ENCODE measurements around the gene CBFA2T2. TPM values are rescaled to one million over a fixed set of nuclear protein-coding genes. Genes with fewer than 3 reads are reported as not detected.
A peak's percentile ranks its signal among the peaks of the same experiment; 100 is the strongest.
"Not testable (repeated sequence)": the region's sequence is repeated elsewhere in the genome, so short reads cannot be mapped to it uniquely, and the experiment has no call there.

Gene CBFA2T2
- total RNA-seq, 4 donors from 2014 or later, result 16.7 to 22.5 (median 19.1) TPM

DNA sequence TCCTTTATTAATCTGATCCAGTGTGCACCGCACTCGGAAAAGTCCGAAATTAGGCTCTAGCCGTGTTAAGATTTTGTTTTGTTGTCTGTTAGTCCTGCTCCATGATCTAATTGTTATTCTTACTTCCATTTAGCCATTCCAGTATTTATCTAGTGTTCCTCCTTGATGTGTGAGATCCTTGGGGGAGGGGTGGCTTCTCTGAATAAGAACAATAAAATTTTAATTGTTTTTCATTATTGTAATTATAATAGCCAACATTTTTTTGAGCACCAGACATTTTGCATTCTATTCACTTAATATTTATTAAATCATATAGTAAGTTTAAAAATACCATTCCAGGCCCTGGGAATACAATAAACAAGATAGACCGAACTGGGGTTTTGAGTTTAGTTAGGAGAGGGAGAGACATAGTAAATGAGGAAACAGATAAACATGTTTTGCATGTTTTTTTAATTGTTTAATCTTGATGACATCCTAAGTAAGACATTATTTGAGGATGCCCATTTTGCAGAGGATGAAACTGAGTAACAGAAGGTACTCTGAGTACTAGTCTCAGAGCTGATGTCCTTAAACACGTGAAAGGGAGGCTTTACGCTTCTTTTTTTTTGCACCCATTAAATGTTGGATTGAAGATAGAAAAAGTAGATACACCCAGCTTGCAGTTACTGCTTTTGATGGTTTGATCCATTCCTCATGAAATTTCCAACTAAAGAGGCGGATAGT lies 1.2 kb downstream of the CBFA2T2 start:
- TF ChIP-seq EP300 (IDR thresholded peaks at IDR 0.05) (no peak), POLR2A (IDR thresholded peaks at IDR 0.05) (no peak)
- TF ChIP-seq, protein P1, sequence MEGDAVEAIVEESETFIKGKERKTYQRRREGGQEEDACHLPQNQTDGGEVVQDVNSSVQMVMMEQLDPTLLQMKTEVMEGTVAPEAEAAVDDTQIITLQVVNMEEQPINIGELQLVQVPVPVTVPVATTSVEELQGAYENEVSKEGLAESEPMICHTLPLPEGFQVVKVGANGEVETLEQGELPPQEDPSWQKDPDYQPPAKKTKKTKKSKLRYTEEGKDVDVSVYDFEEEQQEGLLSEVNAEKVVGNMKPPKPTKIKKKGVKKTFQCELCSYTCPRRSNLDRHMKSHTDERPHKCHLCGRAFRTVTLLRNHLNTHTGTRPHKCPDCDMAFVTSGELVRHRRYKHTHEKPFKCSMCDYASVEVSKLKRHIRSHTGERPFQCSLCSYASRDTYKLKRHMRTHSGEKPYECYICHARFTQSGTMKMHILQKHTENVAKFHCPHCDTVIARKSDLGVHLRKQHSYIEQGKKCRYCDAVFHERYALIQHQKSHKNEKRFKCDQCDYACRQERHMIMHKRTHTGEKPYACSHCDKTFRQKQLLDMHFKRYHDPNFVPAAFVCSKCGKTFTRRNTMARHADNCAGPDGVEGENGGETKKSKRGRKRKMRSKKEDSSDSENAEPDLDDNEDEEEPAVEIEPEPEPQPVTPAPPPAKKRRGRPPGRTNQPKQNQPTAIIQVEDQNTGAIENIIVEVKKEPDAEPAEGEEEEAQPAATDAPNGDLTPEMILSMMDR (IDR thresholded peaks at IDR 0.05), result no peak
- H3K4me1 ChIP-seq, result peaks cover 0 to 26% (median 12%) of the 10 kb centered on the region in 4 donors
- 37 to 47% methylated on average over 8 of the region's 8 CpGs for WGBS, 2 donors
- peak overlapping the region; percentile 72 to 91 (median 81) for H3K4me3 ChIP-seq
- H3K27me3 ChIP-seq, result no peaks in the 10 kb centered on the region
- no peaks in the 10 kb centered on the region for H3K9me3 ChIP-seq
- peak overlapping the region in 3 of 4 donors; percentile 94 to 98 (median 95) for H3K27ac ChIP-seq
- H3K36me3 ChIP-seq, result no peaks in the 10 kb centered on the region
- no peak for DNase-seq (ENCODE audit: low spot score in 2 of 2)

DNA sequence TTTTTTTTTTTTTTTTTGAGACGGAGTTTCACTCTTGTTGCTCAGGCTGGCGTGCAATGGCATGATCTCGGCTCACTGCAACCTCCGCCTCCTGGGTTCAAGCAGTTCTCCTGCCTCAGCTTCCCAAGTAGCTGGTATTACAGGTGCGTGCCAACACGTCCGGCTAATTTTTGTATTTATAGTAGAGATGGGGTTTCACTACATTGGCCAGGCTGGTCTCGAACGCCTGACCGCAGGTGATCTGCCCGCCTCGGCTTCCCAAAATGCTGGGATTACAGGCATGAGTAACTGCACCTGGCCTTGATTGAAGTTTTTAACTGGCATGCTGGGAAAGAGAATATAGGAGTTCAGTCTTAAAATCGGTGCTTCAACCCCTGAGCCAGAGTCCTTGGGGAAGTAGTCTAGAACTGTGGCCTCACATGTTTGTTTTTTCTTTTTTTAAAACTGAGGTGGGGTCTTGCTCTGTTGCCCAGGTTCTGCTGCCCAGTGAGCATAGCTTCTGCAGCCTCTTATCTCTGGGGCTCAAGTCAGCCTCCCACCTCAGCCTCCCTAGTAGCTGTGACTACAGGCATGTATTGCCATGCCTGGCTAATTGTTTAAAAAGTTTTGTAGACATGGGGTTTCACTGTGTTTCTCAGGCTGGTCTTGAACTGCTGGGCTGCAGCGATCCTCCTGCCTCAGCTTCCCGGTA lies 3.3 kb downstream of the CBFA2T2 start:
- 90 to 96% methylated on average over 15 of the region's 15 CpGs for WGBS, 2 donors

DNA sequence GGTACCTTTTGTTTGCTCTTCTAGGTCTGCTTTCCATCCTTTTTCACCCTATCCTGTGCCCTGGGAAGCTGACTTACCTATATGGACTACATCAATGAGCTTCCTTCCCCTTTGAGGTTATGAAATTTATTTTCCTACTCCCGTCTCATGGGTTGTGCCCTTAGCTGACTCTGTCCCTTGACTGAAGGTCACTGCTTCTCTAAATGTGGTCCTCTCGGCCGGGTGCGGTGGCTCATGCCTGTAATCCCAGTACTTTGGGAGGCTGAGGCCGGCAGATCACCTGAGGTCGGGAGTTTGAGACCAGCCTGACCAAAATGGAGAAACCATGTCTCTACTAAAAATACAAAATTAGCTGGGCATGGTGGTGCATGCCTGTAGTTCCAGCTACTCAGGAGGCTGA lies 6.9 kb downstream of the CBFA2T2 start:
- H3K36me3 ChIP-seq; H3K27ac ChIP-seq; H3K4me3 ChIP-seq; DNase-seq (ENCODE audit: low spot score in 2 of 2); H3K27me3 ChIP-seq; H3K9me3 ChIP-seq: not testable (repeated sequence)
- WGBS, 2 donors, result 84 to 92% methylated on average over 6 of the region's 6 CpGs
- H3K4me1 ChIP-seq, result peaks cover 0 to 15% (median 0%) of the 10 kb centered on the region in 4 donors

More for the DNA sequence above, 3.3 kb downstream of the CBFA2T2 start:
- Histone ChIP-seq H3K27me3 (no peaks in the 10 kb centered on the region), H3K4me3 (no peak overlapping the region), H3K9me3 (no peaks in the 10 kb centered on the region), H3K36me3 (no peaks in the 10 kb centered on the region), H3K4me1 (peaks cover 0 to 26% (median 12%) of the 10 kb centered on the region in 4 donors), H3K27ac (no peak overlapping the region)
- TF ChIP-seq EP300 (IDR thresholded peaks at IDR 0.05), result no peak
- no peak for TF ChIP-seq POLR2A (IDR thresholded peaks at IDR 0.05)
- TF ChIP-seq, protein P1 (IDR thresholded peaks at IDR 0.05), result no peak
- DNase-seq (ENCODE audit: low spot score in 2 of 2), result no peak

DNA sequence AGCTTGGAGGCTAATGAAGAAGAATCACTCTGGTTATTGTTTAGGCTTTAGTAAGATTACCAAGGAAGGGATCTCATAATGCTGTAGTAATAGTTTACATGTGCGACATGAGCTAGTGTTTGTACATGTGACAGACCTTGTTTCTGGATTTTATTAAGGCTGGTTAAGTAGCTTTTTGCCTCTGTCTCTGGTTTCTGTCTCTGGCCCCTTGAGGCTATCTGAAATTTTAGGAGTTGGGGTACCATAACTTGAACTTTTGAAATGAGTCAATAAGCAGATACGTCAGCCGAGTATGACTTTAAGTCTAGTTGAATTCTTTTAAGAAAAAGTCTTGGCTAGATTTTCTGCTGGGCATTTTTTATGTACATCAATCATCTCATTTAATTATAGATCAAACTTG lies 9.5 kb downstream of the CBFA2T2 start:
- H3K4me3 ChIP-seq, result no peak overlapping the region
- no peaks in the 10 kb centered on the region for H3K9me3 ChIP-seq
- no peak overlapping the region for H3K27ac ChIP-seq
- no peaks in the 10 kb centered on the region for H3K36me3 ChIP-seq
- 79 to 88% methylated on average over 3 of the region's 3 CpGs for WGBS, 2 donors
- no peaks in the 10 kb centered on the region for H3K27me3 ChIP-seq
- H3K4me1 ChIP-seq, result peaks cover 0 to 7% (median 0%) of the 10 kb centered on the region in 4 donors
- DNase-seq (ENCODE audit: low spot score in 2 of 2), result no peak
- TF ChIP-seq POLR2A (IDR thresholded peaks at IDR 0.05), result no peak
- TF ChIP-seq, protein P1 (IDR thresholded peaks at IDR 0.05), result no peak
- no peak for TF ChIP-seq EP300 (IDR thresholded peaks at IDR 0.05)

DNA sequence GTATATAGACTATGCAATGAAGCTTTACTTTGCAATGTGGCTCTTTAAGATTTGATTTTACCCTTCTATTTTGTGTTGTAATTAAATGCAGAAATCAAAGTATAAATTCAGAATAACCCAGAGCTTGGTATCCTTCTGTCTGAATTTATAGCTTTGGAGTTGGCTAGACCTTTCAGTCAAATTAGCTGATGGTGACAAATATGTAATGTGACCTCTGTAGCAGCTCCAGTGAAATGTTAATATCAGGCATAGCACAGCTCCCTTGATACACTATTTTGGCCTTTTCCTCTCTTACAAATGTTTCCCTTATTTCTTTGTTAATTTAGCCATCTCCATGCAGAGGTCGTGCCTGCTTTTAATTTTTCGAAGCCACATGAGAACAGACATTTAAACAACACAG lies 11.1 kb downstream of the CBFA2T2 start:
- Histone ChIP-seq H3K27ac (no peak overlapping the region), H3K4me3 (no peak overlapping the region), H3K9me3 (no peaks in the 10 kb centered on the region), H3K36me3 (no peaks in the 10 kb centered on the region), H3K4me1 (peaks cover 0 to 7% (median 0%) of the 10 kb centered on the region in 4 donors), H3K27me3 (no peaks in the 10 kb centered on the region)
- no peak for DNase-seq (ENCODE audit: low spot score in 2 of 2)
- 26 to 30% methylated on average over 2 of the region's 2 CpGs for WGBS, 2 donors
- TF ChIP-seq EP300 (IDR thresholded peaks at IDR 0.05), result no peak
- no peak for TF ChIP-seq POLR2A (IDR thresholded peaks at IDR 0.05)
- TF ChIP-seq, protein P1 (IDR thresholded peaks at IDR 0.05), result no peak

Measured in tibial nerve (tissue), 4 donors.